Liver (tissue), 9 donors: ENCODE measurements around the gene RINL. TPM values are rescaled to one million over a fixed set of nuclear protein-coding genes. Genes with fewer than 3 reads are reported as not detected.
"Not testable (repeated sequence)": the region's sequence is repeated elsewhere in the genome, so short reads cannot be mapped to it uniquely, and the experiment has no call there.

Experiments
- DNase-seq: peaks from one replicate; pipeline ENCODE4 v3.0.0-alpha.2; 2017; ENCODE audit warnings: low spot score
- H3K27ac ChIP-seq, 2 donors: one replicate each; pipeline ENCODE4 v1.7.0; 2013; ENCODE audit warnings: inconsistent platforms in 2 of 2, low read length in 2 of 2, control low read depth in 1 of 2, low read depth in 1 of 2, mild to moderate bottlenecking in 1 of 2
- H3K27me3 ChIP-seq, 4 donors: one replicate each; pipeline versions ENCODE4 v1.6.1 to v1.7.0; 2013; ENCODE audit warnings: low read length in 3 of 4, inconsistent platforms in 1 of 4, mild to moderate bottlenecking in 1 of 4, moderate library complexity in 1 of 4; ENCODE audit not compliant: control insufficient read depth in 4 of 4, insufficient read depth in 4 of 4
- H3K36me3 ChIP-seq, 4 donors: one replicate each; pipeline versions ENCODE4 v1.6.1 to v1.7.0; 2013; ENCODE audit warnings: low read length in 3 of 4, mild to moderate bottlenecking in 3 of 4, low read depth in 1 of 4, moderate library complexity in 1 of 4; ENCODE audit not compliant: control insufficient read depth in 4 of 4, insufficient read depth in 3 of 4
- H3K4me1 ChIP-seq, 4 donors: one replicate each; pipeline versions ENCODE4 v1.6.1 to v1.7.0; 2013; ENCODE audit warnings: low read length in 3 of 4, mild to moderate bottlenecking in 3 of 4, moderate library complexity in 1 of 4; ENCODE audit not compliant: control insufficient read depth in 4 of 4, insufficient read depth in 4 of 4
- H3K4me3 ChIP-seq, 3 donors: one replicate each; pipeline versions ENCODE4 v1.6.1 to v1.7.0; 2013; ENCODE audit warnings: low read length in 3 of 3, control low read depth in 1 of 3, low read depth in 1 of 3, mild to moderate bottlenecking in 1 of 3
- H3K9ac ChIP-seq, 2 donors: one replicate each; pipeline ENCODE4 v1.7.0; 2013; ENCODE audit warnings: low read length in 2 of 2, mild to moderate bottlenecking in 2 of 2, moderate library complexity in 2 of 2, control low read depth in 1 of 2, low read depth in 1 of 2
- H3K9me3 ChIP-seq, 4 donors: one replicate each; pipeline versions ENCODE4 v1.6.1 to v1.7.0; 2013; ENCODE audit warnings: low read length in 3 of 4; ENCODE audit not compliant: control insufficient read depth in 4 of 4
- EGR1 ChIP-seq, 2 donors: IDR thresholded peaks; 2 replicates each; pipeline ENCODE4 v1.6.1; 2016 to 2018; ENCODE audit warnings: antibody characterized with exemption in 2 of 2, low read depth in 2 of 2
- FOXA1 ChIP-seq: IDR thresholded peaks from 2 replicates; pipeline ENCODE4 v1.6.1; 2016; ENCODE audit warnings: antibody characterized with exemption
- FOXA2 ChIP-seq: IDR thresholded peaks from 2 replicates; pipeline ENCODE4 v1.6.1; 2016; ENCODE audit warnings: antibody characterized with exemption
- GABPA ChIP-seq, 2 donors: IDR thresholded peaks in 1 of 2; conservative IDR thresholded peaks in 1 of 2; 2 replicates each; pipeline ENCODE4 v1.6.1; 2016; ENCODE audit warnings: antibody characterized with exemption in 2 of 2, mild to moderate bottlenecking in 1 of 2, moderate library complexity in 1 of 2
- HNF4A ChIP-seq, 2 donors: conservative IDR thresholded peaks; 2 replicates each; pipeline ENCODE4 v1.6.1; 2016; ENCODE audit warnings: antibody characterized with exemption in 2 of 2, mild to moderate bottlenecking in 2 of 2
- HNF4G ChIP-seq: IDR thresholded peaks from 2 replicates; pipeline ENCODE4 v1.6.1; 2016; ENCODE audit warnings: antibody characterized with exemption
- JUND ChIP-seq, 2 donors: IDR thresholded peaks; 2 replicates each; pipeline ENCODE4 v1.6.1; 2016; ENCODE audit warnings: antibody characterized with exemption in 2 of 2
- NR2F2 ChIP-seq: IDR thresholded peaks from 2 replicates; pipeline ENCODE4 v1.6.1; 2016; ENCODE audit warnings: antibody characterized with exemption
- RAD21 ChIP-seq, 2 donors: IDR thresholded peaks; 2 replicates each; pipeline ENCODE4 v1.6.1; 2016; ENCODE audit warnings: antibody characterized with exemption in 2 of 2, mild to moderate bottlenecking in 2 of 2
- RXRA ChIP-seq, 2 donors: IDR thresholded peaks; 2 replicates each; pipeline ENCODE4 v1.6.1; 2017 to 2018; ENCODE audit warnings: antibody characterized with exemption in 2 of 2, mild to moderate bottlenecking in 1 of 2
- SP1 ChIP-seq: IDR thresholded peaks from 2 replicates; pipeline ENCODE4 v1.6.1; 2018; ENCODE audit warnings: antibody characterized with exemption, mild to moderate bottlenecking
- TAF1 ChIP-seq: conservative IDR thresholded peaks from 2 replicates; pipeline ENCODE4 v1.6.1; 2016; ENCODE audit warnings: antibody characterized with exemption, mild to moderate bottlenecking
- YY1 ChIP-seq: IDR thresholded peaks from 2 replicates; pipeline ENCODE4 v1.6.1; 2016; ENCODE audit warnings: antibody characterized with exemption, mild to moderate bottlenecking
- WGBS: extraction: QIAGEN DNeasy Blood & Tissue Kit; methylation state at CpG from one replicate; pipeline ENCODE4 v1.1.7; 2013; 5-methylcytosine and 5-hydroxymethylcytosine counted together
- polyA plus RNA-seq, 2 donors: library from polyadenylated mRNA; stranded (reverse) in 1 of 2; unstranded in 1 of 2; fragments of 200-250 nt in 1 of 2; fragments of >200 nt in 1 of 2; fragmentation: Nextera tagmentation in 1 of 2; extraction: Ambion mirVana in 1 of 2; gene quantifications; one replicate each; pipeline versions ENCODE4 v1.2.1 to v1.2.3, GENCODE V29; 2013 to 2015
- total RNA-seq, 2 donors: library from RNA; depleted of rRNA; stranded (reverse); fragments of >200 nt; gene quantifications; one replicate each; pipeline ENCODE4 v1.2.3, GENCODE V29; 2014
- TF ChIP-seq, protein P1 (sequence below): IDR thresholded peaks from 2 replicates; pipeline ENCODE4 v1.6.1; 2016; ENCODE audit warnings: antibody characterized with exemption
- TF ChIP-seq, protein P2 (sequence below): IDR thresholded peaks from 2 replicates; pipeline ENCODE4 v1.6.1; 2016; ENCODE audit warnings: antibody characterized with exemption
- TF ChIP-seq, protein P3 (sequence below): fragments of 150-350 bp; IDR thresholded peaks from 2 replicates; pipeline ENCODE4 v1.5.1; 2017; ENCODE audit warnings: improper control_type of control experiment, low read depth, low read length; ENCODE audit not compliant: missing input control
- TF ChIP-seq, protein P4 (sequence below): IDR thresholded peaks from 2 replicates; pipeline ENCODE4 v1.6.1; 2016; ENCODE audit warnings: antibody characterized with exemption
- TF ChIP-seq, protein P5 (sequence below): IDR thresholded peaks from 2 replicates; pipeline ENCODE4 v1.6.1; 2016; ENCODE audit warnings: antibody characterized with exemption, mild to moderate bottlenecking
- donor health status: healthy.
- donor health status: healthy.
- donor health status: healthy.
- donor health status: healthy.
- donor health status: healthy.

RINL gene
- total and polyA plus RNA-seq, 4 donors = 4.9 to 8.7 (median 5.5) TPM

DNA sequence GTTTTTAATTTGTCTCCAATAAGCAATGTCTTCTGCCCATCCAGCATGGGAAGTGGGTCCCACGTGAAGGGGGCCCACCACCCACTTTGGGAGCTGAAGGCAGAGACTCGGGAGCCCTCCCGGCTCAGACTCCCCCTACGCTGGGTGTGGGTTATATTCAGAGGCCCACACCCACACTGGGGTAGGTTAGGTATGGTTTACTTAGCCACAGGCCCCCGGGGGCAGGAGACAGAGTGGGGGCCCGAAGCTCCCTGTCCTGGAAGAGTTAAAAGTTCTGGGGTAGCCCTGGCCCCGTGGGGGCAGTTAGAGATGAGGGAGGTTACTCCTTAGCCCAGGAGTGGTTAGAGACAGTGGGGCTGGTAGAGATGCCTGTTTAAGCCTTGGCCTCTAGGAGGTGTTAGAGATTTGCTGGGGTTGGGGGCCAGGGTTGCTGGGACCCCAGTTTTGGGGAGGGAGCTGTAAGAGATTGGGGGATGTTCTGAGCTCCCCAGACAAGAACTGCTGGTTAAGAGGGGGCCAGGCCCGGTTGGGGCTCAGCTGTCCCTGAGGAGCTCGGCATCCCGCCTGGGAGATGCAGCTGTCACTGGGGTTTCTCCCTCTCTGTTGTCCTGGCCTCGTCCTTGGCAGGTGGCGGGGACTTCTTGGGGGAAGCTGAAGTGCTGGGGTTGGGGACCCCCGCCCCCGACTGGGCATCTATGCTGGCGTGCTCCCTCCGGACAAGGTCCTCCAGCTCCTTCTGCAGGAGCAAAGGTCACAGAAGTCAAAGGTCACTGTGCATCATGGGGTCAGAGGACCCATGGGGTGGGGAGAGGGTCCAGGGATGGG is 712 bp upstream of the RINL start:
- TF ChIP-seq RXRA (IDR thresholded peaks at IDR 0.05) = no peak
- no peak for TF ChIP-seq RAD21 (IDR thresholded peaks at IDR 0.05)
- TF ChIP-seq HNF4A (conservative IDR thresholded peaks at IDR 0.05) = no peak
- no peak for DNase-seq
- no peaks in the 10 kb centered on the region for H3K9me3 ChIP-seq
- WGBS = 81% methylated on average over 16 of the region's 16 CpGs
- H3K4me3 ChIP-seq = no peak overlapping the region
- peak overlapping the region in 1 of 2 donors; percentile 55 for H3K9ac ChIP-seq
- H3K27me3 ChIP-seq = no peaks in the 10 kb centered on the region
- H3K4me1 ChIP-seq = peaks cover 0 to 3% (median 0%) of the 10 kb centered on the region in 4 donors
- H3K27ac ChIP-seq = peak overlapping the region; percentile 21 to 57
- H3K36me3 ChIP-seq = peaks cover 6 to 20% (median 7%) of the 10 kb centered on the region in 4 donors

DNA sequence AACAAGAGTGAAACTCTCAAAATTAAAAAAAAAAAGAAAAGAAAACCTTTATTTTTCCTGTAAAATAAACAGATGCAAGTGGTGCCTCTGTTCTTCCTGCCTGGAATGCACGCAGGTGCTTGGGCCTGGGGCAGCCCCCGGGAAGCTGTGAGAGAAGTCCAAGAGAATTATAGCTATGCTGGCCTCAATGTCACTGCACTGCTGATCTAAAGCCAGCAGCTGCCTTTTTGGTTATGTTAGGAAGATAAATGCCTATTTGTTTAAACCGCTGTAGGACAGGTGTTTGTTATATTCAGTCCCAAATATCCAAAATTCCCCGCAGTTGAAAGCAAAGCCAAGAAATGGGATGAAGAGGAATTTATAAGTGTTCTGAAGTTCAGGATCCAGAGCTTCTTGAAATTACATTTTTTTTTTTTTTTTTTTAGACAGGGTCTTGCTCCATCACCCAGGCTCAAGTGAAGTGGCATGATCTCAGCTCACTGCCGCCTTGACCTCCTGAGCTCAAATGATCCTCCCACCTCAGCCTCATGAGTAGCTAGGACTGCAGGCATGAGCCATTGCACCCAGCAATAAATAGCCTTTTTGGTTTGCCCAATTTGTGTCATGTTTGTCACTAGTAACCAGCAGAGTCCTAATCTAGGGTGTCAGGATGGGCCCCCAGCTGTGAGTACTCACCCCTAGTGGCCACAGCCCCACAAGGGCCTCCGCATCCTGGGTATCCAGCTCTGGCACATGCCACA is 2.2 kb downstream of the RINL start:
- Histone ChIP-seq H3K27ac (no peak overlapping the region), H3K9me3 (no peaks in the 10 kb centered on the region), H3K4me3 (no peak overlapping the region), H3K27me3 (no peaks in the 10 kb centered on the region), H3K9ac (no peak overlapping the region), H3K36me3 (peaks cover 0 to 6% (median 2%) of the 10 kb centered on the region in 4 donors), H3K4me1 (peaks cover 0 to 3% (median 0%) of the 10 kb centered on the region in 4 donors)
- DNase-seq = no peak
- WGBS = 96% methylated on average over 6 of the region's 6 CpGs
- no peak for TF ChIP-seq TAF1
- TF ChIP-seq, protein P1, sequence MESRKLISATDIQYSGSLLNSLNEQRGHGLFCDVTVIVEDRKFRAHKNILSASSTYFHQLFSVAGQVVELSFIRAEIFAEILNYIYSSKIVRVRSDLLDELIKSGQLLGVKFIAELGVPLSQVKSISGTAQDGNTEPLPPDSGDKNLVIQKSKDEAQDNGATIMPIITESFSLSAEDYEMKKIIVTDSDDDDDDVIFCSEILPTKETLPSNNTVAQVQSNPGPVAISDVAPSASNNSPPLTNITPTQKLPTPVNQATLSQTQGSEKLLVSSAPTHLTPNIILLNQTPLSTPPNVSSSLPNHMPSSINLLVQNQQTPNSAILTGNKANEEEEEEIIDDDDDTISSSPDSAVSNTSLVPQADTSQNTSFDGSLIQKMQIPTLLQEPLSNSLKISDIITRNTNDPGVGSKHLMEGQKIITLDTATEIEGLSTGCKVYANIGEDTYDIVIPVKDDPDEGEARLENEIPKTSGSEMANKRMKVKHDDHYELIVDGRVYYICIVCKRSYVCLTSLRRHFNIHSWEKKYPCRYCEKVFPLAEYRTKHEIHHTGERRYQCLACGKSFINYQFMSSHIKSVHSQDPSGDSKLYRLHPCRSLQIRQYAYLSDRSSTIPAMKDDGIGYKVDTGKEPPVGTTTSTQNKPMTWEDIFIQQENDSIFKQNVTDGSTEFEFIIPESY = no peak
- TF ChIP-seq, protein P2, sequence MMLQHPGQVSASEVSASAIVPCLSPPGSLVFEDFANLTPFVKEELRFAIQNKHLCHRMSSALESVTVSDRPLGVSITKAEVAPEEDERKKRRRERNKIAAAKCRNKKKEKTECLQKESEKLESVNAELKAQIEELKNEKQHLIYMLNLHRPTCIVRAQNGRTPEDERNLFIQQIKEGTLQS = no peak
- no peak for TF ChIP-seq NR2F2
- TF ChIP-seq, protein P3, sequence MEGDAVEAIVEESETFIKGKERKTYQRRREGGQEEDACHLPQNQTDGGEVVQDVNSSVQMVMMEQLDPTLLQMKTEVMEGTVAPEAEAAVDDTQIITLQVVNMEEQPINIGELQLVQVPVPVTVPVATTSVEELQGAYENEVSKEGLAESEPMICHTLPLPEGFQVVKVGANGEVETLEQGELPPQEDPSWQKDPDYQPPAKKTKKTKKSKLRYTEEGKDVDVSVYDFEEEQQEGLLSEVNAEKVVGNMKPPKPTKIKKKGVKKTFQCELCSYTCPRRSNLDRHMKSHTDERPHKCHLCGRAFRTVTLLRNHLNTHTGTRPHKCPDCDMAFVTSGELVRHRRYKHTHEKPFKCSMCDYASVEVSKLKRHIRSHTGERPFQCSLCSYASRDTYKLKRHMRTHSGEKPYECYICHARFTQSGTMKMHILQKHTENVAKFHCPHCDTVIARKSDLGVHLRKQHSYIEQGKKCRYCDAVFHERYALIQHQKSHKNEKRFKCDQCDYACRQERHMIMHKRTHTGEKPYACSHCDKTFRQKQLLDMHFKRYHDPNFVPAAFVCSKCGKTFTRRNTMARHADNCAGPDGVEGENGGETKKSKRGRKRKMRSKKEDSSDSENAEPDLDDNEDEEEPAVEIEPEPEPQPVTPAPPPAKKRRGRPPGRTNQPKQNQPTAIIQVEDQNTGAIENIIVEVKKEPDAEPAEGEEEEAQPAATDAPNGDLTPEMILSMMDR = no peak
- TF ChIP-seq RXRA (IDR thresholded peaks at IDR 0.05) = no peak
- TF ChIP-seq SP1 = no peak
- TF ChIP-seq YY1 = no peak
- no peak for TF ChIP-seq JUND (IDR thresholded peaks at IDR 0.05)
- TF ChIP-seq FOXA1 = no peak
- no peak for TF ChIP-seq EGR1 (IDR thresholded peaks at IDR 0.05; ENCODE audit: low read depth in 2 of 2)
- no peak for TF ChIP-seq RAD21 (IDR thresholded peaks at IDR 0.05)
- TF ChIP-seq HNF4A (conservative IDR thresholded peaks at IDR 0.05) = no peak
- TF ChIP-seq, protein P4, sequence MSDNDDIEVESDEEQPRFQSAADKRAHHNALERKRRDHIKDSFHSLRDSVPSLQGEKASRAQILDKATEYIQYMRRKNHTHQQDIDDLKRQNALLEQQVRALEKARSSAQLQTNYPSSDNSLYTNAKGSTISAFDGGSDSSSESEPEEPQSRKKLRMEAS = no peak
- TF ChIP-seq HNF4G = no peak
- TF ChIP-seq, protein P5, sequence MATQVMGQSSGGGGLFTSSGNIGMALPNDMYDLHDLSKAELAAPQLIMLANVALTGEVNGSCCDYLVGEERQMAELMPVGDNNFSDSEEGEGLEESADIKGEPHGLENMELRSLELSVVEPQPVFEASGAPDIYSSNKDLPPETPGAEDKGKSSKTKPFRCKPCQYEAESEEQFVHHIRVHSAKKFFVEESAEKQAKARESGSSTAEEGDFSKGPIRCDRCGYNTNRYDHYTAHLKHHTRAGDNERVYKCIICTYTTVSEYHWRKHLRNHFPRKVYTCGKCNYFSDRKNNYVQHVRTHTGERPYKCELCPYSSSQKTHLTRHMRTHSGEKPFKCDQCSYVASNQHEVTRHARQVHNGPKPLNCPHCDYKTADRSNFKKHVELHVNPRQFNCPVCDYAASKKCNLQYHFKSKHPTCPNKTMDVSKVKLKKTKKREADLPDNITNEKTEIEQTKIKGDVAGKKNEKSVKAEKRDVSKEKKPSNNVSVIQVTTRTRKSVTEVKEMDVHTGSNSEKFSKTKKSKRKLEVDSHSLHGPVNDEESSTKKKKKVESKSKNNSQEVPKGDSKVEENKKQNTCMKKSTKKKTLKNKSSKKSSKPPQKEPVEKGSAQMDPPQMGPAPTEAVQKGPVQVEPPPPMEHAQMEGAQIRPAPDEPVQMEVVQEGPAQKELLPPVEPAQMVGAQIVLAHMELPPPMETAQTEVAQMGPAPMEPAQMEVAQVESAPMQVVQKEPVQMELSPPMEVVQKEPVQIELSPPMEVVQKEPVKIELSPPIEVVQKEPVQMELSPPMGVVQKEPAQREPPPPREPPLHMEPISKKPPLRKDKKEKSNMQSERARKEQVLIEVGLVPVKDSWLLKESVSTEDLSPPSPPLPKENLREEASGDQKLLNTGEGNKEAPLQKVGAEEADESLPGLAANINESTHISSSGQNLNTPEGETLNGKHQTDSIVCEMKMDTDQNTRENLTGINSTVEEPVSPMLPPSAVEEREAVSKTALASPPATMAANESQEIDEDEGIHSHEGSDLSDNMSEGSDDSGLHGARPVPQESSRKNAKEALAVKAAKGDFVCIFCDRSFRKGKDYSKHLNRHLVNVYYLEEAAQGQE = no peak
- TF ChIP-seq FOXA2 = no peak
- no peak for TF ChIP-seq GABPA (IDR thresholded peaks at IDR 0.05 in 1 of 2, conservative IDR thresholded peaks at IDR 0.05 in 1 of 2)

DNA sequence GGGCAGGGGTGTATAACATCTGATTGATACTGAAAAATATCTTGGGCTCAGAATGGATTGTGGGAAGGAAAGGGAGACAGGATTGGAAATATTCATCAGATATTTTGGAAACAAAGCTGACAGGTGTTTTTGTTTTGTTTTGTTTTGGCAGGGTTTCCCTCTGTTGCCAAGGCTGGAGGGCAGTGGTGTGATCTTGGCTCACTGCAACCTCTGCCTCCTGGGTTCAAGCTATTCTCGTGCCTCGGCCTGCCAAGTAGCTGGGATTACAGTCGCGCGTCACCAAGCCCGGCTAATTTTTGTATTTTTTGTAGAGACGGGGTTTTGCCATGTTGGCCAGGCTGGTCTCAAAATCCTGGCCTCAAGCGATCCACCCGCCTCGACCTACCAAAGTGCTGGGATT is 4.7 kb downstream of the RINL start:
- H3K36me3 ChIP-seq, H3K9me3 ChIP-seq, H3K27me3 ChIP-seq, DNase-seq, H3K27ac ChIP-seq, H3K4me3 ChIP-seq, H3K9ac ChIP-seq: not testable (repeated sequence)
- 94% methylated on average over 10 of the region's 10 CpGs for WGBS
- H3K4me1 ChIP-seq = peaks cover 0 to 18% (median 12%) of the 10 kb centered on the region in 4 donors
